Neural cell (in vitro differentiated cells): Measurements from ENCODE around the gene MRPS33. TPM values are rescaled to one million over a fixed set of nuclear protein-coding genes. Genes with fewer than 3 reads are reported as not detected.
A peak's percentile ranks its signal among the peaks of the same experiment; 100 is the strongest.

Source experiments
- H2AFZ ChIP-seq: fragments of 200-600, 300-800 bp; sonication (generic), shearing (Covaris generic); 2 replicates; pipeline ENCODE4 v1.6.0; 2014; ENCODE audit warnings: low read depth, mild to moderate bottlenecking, antibody characterized with exemption, low read length, moderate library complexity
- H3F3A ChIP-seq: fragments of 200-600 bp; shearing (Covaris generic); 2 replicates; pipeline ENCODE4 v1.6.1; 2016; ENCODE audit warnings: mild to moderate bottlenecking, moderate library complexity, mixed read lengths, antibody characterized with exemption, low read length; ENCODE audit not compliant: insufficient read depth, poor library complexity, severe bottlenecking
- H3K27ac ChIP-seq: fragments of 200-600, 300-800 bp; sonication (generic), shearing (Covaris generic); 2 replicates; pipeline ENCODE4 v1.5.1; 2014; ENCODE audit warnings: mild to moderate bottlenecking, low read length, moderate library complexity
- H3K27me3 ChIP-seq: fragments of 300-800, 200-600 bp; sonication (generic), shearing (Covaris generic); 2 replicates; pipeline ENCODE4 v1.6.0; 2014; ENCODE audit warnings: mild to moderate bottlenecking, low read depth, low read length, moderate library complexity; ENCODE audit not compliant: insufficient read depth
- H3K36me3 ChIP-seq: fragments of 300-800, 200-600 bp; sonication (generic), shearing (Covaris generic); 2 replicates; pipeline ENCODE4 v1.5.1; 2014; ENCODE audit warnings: mild to moderate bottlenecking, antibody characterized with exemption, low read length, moderate library complexity; ENCODE audit not compliant: insufficient read depth
- H3K4me2 ChIP-seq: fragments of 300-800, 200-600 bp; sonication (generic), shearing (Covaris generic); 2 replicates; pipeline ENCODE4 v1.6.0; 2014; ENCODE audit warnings: mild to moderate bottlenecking, low read length
- H3K4me3 ChIP-seq: fragments of 300-800, 200-600 bp; sonication (generic), shearing (Covaris generic); 2 replicates; pipeline ENCODE4 v1.5.1; 2014; ENCODE audit warnings: mild to moderate bottlenecking, low read length, moderate library complexity
- H3K79me2 ChIP-seq: fragments of 200-600 bp; shearing (Covaris generic); replicated peaks from 2 replicates; pipeline ENCODE4 v1.6.0; 2014; ENCODE audit warnings: mild to moderate bottlenecking, low read length, moderate library complexity; ENCODE audit not compliant: insufficient read depth
- H3K9ac ChIP-seq: fragments of 300-800, 200-600 bp; sonication (generic), shearing (Covaris generic); 2 replicates; pipeline ENCODE4 v1.6.1; 2016; ENCODE audit warnings: mild to moderate bottlenecking, low read length, mixed read lengths
- H3K9me2 ChIP-seq: fragments of 200-600 bp; shearing (Covaris generic); 2 replicates; pipeline ENCODE4 v1.6.1; 2016; ENCODE audit warnings: mild to moderate bottlenecking, low read length, mixed read lengths; ENCODE audit not compliant: insufficient read depth
- H3K9me3 ChIP-seq: fragments of 200-600, 300-800 bp; sonication (generic), shearing (Covaris generic); 2 replicates; pipeline ENCODE4 v1.6.1; 2016; ENCODE audit warnings: mild to moderate bottlenecking, mixed run types, low read length, moderate library complexity, mixed read lengths
- H4K20me1 ChIP-seq: fragments of 200-600 bp; shearing (Covaris generic); 2 replicates; pipeline ENCODE4 v1.6.1; 2016; ENCODE audit warnings: mild to moderate bottlenecking, mixed run types; ENCODE audit not compliant: insufficient read depth
- CTCF ChIP-seq: fragments of 450-650 bp; IDR thresholded peaks from 2 replicates; pipeline ENCODE4 v1.5.1; 2014; ENCODE audit warnings: antibody characterized with exemption, mild to moderate bottlenecking, moderate library complexity; ENCODE audit not compliant: poor library complexity, severe bottlenecking
- EP300 ChIP-seq: fragments of 450-650 bp; conservative IDR thresholded peaks from 2 replicates; pipeline ENCODE4 v1.6.1; 2014; ENCODE audit warnings: antibody characterized with exemption, mild to moderate bottlenecking, moderate library complexity; ENCODE audit not compliant: poor library complexity, severe bottlenecking
- EZH2 ChIP-seq: fragments of 200-600, 300-800 bp; shearing (Covaris generic), sonication (generic); IDR thresholded peaks from 2 replicates; pipeline ENCODE4 v1.6.1; 2014; ENCODE audit warnings: antibody characterized with exemption, low read length, borderline replicate concordance, mild to moderate bottlenecking; ENCODE audit not compliant: insufficient read depth, poor library complexity, severe bottlenecking
- MXI1 ChIP-seq: fragments of 450-650 bp; conservative IDR thresholded peaks from 2 replicates; pipeline ENCODE4 v1.6.1; 2014; ENCODE audit warnings: antibody characterized with exemption, mild to moderate bottlenecking; ENCODE audit not compliant: poor library complexity, severe bottlenecking
- POLR2AphosphoS5 ChIP-seq: IDR thresholded peaks from 2 replicates; pipeline ENCODE4 v1.6.1; 2012
- RAD21 ChIP-seq: fragments of 450-650 bp; conservative IDR thresholded peaks from 2 replicates; pipeline ENCODE4 v1.6.1; 2014; ENCODE audit warnings: antibody characterized with exemption, mild to moderate bottlenecking, moderate library complexity
- REST ChIP-seq: IDR thresholded peaks from 2 replicates; pipeline ENCODE4 v1.6.1; 2012; ENCODE audit warnings: borderline replicate concordance
- SMC3 ChIP-seq: fragments of 450-650 bp; conservative IDR thresholded peaks from 2 replicates; pipeline ENCODE4 v1.6.1; 2014; ENCODE audit warnings: antibody characterized with exemption, mild to moderate bottlenecking, moderate library complexity; ENCODE audit not compliant: poor library complexity
- TAF1 ChIP-seq: IDR thresholded peaks from 2 replicates; pipeline ENCODE4 v1.6.1; 2012; ENCODE audit warnings: low read depth
- polyA plus RNA-seq: library from polyadenylated mRNA; depleted of rRNA; stranded (reverse); fragments of >200 nt; gene quantifications from 2 replicates; pipeline ENCODE4 v1.2.3, GENCODE V29; 2014

Gene MRPS33
- polyA plus RNA-seq, 1 donor from 2014 or later, result 68.5 TPM

GRCh38 chr7:141013345-141013715, 1.4 kb downstream of the MRPS33 start:
- H3F3A ChIP-seq, result no peaks in the 10 kb centered on the region
- no peaks in the 10 kb centered on the region for H4K20me1 ChIP-seq
- TF ChIP-seq TAF1 (no peak), RAD21 (no peak), REST (no peak), SMC3 (no peak), MXI1 (no peak)
- H3K79me2 ChIP-seq, result peaks cover 19% of the 10 kb centered on the region
- peak overlapping the region; percentile 95 for H3K4me2 ChIP-seq
- H3K36me3 ChIP-seq, result no peaks in the 10 kb centered on the region
- H3K4me3 ChIP-seq, result peak overlapping the region; percentile 70
- H3K27me3 ChIP-seq, result no peaks in the 10 kb centered on the region
- H2AFZ ChIP-seq, result no peak overlapping the region
- no peaks in the 10 kb centered on the region for H3K9me3 ChIP-seq
- H3K9ac ChIP-seq, result peak overlapping the region; percentile 81
- no peaks in the 10 kb centered on the region for H3K9me2 ChIP-seq
- peak overlapping the region; percentile 96 for H3K27ac ChIP-seq

DNA sequence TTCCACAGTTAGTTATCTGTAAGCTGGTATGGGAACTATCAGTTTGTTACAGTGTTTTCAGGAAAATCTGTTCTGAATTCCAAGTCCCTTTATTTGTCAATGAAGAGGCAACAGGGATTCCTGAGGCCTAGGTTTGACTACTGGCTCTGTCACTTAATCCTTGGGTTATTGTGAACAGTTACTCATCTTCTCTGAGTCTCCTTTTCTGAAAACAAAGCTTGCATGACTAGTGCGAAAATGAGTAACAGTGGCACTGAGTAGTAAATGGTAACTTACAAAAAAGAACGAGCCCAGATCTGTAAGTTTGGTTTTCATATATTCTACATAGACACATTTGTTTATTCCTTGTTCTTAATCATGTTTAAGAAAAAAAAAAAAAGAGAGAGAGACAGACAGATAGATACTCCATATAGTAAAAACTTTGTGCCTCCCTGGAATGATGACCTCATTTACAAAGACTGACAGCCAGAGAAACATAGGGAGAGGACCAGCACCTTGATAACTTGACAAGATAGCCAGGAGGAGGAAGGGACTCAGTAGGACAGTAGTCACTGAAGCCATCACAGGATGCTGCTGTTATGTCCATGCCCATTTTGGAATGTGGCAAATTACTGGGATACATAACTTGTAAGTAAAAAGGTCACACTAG, 1.9 kb downstream of the MRPS33 start:
- Histone ChIP-seq H3K9me2 (no peaks in the 10 kb centered on the region), H4K20me1 (no peaks in the 10 kb centered on the region), H3K4me2 (no peak overlapping the region), H3F3A (no peaks in the 10 kb centered on the region), H2AFZ (no peak overlapping the region), H3K27me3 (no peaks in the 10 kb centered on the region), H3K9me3 (no peaks in the 10 kb centered on the region), H3K36me3 (no peaks in the 10 kb centered on the region), H3K9ac (peak overlapping the region; percentile 22), H3K27ac (no peak overlapping the region), H3K79me2 (peaks cover 19% of the 10 kb centered on the region), H3K4me3 (peak overlapping the region; percentile 70)
- TF ChIP-seq EZH2, result no peak
- no peak for TF ChIP-seq SMC3
- TF ChIP-seq TAF1, result no peak
- no peak for TF ChIP-seq MXI1
- TF ChIP-seq POLR2AphosphoS5, result no peak
- no peak for TF ChIP-seq REST
- no peak for TF ChIP-seq EP300
- TF ChIP-seq CTCF, result no peak
- no peak for TF ChIP-seq RAD21
